Measurements from ENCODE around the gene GNG4.
"Not testable (repeated sequence)": the region's sequence is repeated elsewhere in the genome, so short reads cannot be mapped to it uniquely, and the experiment has no call there.

GNG4 gene

GRCh38 chr1:235648954-235649367 is 623 bp downstream of the GNG4 start:
- DNase-seq (ENCODE audit: low spot score): peak; percentile 33

GRCh38 chr1:235648407-235648907 is 1.1 kb downstream of the GNG4 start:
- DNase-seq (ENCODE audit: low spot score): no peak

DNA sequence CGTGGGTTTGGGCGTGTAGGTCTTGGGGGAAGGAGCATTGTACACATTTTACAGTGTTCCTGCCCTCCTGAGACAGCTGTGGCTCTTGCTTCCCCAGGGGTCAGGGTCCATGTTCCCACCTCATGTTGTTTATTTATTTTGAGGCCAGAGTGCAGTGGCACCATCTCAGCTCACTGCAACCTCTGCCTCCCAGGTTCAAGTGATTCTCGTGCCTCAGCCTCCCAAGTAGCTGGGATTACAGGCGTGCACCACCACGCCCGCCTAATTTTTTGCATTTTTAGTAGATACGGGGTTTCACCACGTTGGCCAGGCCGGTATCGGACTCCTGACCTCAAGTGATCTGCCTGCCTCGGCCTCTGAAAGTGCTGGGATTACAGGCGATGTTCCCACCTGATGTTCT is 2.0 kb downstream of the GNG4 start:
- not testable (repeated sequence) for DNase-seq (ENCODE audit: low spot score)

- DNase-seq (ENCODE audit: low spot score): no peak
These were observed 3.1 kb downstream of the GNG4 start for GRCh38 chr1:235646463-235646862.

GRCh38 chr1:235644693-235645305 is 4.8 kb downstream of the GNG4 start:
- DNase-seq (ENCODE audit: low spot score): no peak

DNA sequence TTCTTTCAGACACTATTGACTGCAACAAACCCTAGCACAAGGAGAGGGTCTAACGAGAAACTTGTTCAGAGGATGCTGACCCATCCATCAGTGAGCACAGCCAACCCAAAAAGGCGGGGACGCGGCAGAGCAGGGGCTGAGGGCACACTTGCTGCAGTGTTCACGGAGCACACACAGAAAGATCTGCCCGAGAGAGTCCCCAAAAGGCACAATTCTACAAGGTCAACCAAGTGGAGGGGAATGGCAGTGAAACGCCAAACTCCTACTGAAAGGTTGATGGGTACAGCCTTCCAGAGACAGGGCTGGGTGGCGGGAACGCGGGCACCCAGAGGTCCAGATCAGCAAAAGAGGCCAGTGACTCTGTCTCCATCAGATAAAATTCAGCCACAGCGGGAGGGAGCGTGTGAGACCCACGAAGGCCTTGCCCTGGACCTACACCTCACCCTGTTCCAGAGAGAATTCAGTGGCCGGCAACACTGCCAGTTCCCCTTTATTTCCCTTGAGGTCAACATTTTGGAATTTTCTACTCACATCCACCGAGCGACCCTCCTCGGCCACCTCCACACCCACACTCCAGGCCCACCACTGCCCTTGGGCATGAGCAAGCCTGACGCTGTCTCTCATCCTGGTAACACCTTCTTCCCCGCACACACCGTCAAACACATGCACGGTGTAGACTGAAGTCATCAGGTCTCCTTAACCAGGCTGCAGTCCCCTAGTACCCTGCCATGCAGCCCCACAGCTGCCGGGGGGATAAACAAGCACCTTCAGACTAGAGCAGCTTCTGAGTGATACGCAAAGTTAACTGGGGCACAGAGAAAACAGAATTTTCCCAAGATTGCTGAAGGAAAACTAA is 5.5 kb downstream of the GNG4 start:
- no peak for DNase-seq (ENCODE audit: low spot score)

GRCh38 chr1:235642943-235643371 is 6.6 kb downstream of the GNG4 start:
- DNase-seq (ENCODE audit: low spot score): no peak

DNA sequence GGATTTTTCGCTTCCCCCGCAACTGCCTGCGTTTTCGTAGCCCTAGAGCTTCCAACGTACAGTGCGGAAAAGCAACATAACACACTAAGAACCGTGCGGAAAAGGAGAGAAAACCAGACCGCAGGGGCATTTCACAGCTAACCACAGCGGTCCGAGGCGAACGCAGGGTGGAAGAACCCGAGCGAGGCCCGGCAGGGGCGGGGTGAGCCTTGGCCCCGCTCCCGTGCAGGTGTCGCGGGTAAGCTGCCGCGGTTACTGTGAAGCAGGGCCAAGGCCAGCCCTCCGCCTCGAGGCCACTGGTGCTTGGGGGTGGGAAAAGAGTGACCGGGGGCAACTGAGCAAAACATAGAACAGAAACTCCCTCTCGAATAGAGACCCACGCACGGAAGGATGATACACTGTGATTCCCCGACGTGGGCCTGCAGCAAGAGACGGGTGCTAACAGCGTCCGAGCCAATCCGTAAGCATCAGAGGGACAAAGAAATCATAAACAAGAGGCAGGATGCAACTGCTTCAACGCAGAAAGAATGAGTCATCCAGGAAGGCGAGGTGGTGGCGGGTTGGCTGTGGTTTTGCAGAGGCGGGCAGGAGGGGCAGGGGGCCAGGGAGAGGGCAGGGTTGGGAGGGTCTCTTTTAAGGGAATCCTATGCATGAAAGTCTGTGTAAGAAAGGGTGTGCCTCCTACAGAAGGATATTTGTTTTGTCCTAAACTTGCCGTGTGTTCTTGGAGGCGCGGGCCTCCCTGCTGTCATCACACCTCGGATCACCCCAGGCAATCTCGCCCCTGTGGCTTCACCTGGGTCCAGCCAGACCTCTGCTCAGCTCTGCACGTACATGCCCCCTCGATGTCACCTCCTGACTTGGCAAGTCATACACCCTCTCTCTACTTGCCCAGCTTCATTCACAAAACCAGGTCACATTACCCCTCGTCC is 7.3 kb downstream of the GNG4 start:
- peak; percentile 73 for DNase-seq (ENCODE audit: low spot score)

DNA sequence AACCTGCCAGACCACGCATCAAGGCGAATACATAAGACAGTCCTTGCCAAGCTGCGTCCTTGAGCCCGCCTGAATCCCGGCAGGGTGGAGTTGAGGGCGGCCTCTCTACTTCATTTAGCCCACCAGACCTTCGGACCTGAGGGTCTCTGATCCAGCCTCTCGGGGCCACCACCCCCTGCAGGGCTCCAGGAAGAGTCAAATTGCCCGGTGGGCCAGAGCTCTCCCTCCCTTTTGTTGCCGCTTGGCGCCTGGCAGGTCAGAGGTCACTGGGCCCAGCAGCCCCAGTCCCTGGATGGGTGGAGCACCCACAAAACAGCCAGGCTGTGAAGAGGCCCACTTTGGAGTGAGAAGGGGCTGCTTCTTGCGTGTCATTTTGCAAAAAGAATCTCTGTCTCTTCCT is 9.0 kb downstream of the GNG4 start:
- DNase-seq (ENCODE audit: low spot score): no peak

- DNase-seq (ENCODE audit: low spot score): no peak
These were observed 10.1 kb downstream of the GNG4 start for GRCh38 chr1:235639226-235640205.

DNA sequence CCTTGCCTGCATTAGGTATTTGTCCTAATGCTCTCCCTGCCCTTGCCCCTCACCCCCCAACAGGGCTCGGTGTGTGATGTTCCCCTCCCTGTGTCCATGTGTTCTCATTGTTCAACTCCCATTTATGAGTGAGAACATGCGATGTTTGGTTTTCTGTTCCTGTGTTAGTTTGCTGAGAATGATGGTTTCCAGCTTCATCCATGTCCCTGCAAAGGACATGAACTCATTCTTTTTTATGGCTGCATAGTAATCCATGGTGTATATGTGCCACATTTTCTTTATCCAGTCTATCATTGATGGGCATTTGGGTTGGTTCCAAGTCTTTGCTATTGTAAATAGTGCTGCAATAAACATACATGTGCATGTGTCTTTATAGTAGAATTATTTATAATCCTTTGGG is 11.0 kb downstream of the GNG4 start:
- DNase-seq (ENCODE audit: low spot score): not testable (repeated sequence)

GRCh38 chr1:235637756-235638534 is 11.6 kb downstream of the GNG4 start:
- DNase-seq (ENCODE audit: low spot score): no peak

- DNase-seq (ENCODE audit: low spot score): no peak
These were observed 13.5 kb downstream of the GNG4 start for GRCh38 chr1:235635938-235636662.

DNA sequence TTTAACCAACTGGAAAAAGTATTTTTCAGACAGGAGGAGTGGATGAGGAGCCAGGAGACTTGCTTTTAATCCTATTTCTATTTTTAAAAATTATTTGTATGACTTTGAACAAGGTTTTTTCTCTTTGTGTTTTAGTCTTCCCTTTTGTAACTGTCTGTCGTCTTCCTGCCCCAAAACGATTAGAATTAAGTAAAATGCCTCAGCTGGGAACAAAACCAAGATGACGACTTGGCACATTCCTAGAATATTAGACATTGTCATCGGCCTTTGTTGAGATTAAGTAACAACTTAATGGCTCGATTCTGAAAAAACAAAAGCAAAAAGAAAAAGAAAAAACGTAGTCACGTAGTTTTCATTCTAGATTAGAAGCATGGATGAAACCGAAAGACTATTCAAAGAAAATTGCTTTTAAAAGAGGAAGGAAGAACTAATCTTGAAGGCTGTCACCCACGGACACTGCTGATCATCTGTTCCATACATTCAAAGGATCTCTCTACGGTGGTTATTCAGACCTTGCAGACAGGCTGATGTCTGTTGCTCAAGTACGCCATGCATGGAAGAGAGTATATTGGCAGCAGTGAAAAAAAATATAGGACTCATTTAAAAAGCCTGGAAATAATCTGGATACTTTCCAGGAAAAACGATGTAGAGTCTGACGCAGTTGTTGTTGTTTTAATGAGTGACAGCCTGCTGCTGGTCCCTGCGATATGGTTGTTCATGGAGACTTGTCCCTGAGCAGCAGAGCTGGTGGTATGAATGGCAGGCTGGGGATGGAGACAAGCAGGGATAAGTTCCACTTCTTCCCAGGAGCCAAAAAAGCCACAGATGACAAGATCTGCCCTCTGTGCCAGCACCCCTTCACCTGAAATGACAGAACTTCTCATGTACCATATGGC is 16.8 kb downstream of the GNG4 start:
- peak; percentile 60 for DNase-seq (ENCODE audit: low spot score)

- DNase-seq (ENCODE audit: low spot score): no peak
These were observed 17.8 kb downstream of the GNG4 start for GRCh38 chr1:235631816-235632215.

DNA sequence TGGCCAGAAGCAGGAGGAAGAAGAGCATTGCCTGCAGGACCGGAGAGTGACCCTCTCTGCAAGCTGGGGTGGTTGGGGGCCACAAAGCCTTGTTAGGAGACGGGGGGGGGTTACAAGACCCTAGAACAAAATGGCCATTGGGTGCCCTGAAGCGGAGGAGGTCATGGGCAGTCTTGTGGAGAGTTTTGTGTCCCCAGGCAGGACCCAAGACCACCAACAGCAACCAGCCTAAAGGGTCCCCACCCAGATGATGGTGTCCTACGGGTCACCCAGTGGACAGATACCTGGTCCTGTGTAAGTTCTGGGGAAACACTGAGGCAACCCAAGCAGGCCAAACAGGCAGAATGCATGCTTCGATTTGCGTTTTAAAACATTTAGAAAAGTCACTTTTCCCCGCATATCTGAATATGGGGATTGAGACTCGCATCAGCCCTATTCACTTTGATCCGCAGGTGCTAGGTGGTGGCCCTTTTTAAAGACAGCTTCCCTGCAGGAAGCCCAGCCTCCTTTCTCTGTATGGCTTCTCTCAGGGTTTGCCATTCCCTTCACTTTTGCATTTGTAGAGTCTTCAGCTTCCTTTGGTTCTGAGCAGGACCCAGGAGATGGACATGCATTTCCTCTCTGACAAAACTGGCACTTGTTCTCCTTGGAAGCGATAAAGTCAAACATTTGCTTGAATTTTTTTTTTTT is 21.1 kb downstream of the GNG4 start:
- DNase-seq (ENCODE audit: low spot score): no peak

DNA sequence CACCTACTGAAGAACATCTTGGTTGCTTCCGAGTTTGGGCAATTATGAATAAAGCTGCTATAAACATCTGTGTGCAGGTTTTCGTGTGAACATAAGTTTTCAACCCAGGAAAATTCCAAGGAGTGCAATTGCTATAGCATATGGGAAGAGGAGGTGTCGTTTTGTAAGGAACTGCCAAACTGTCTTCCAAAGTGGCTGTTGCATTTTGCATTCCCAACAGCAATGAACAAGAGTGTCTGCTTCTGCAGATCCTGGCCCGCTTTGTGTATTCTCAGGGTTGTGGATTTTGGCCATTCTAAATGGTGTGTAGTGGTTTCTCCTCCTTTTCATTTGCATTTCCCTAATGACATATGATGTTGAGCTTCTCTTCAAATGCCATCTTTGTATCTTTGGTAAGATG is 23.8 kb downstream of the GNG4 start:
- DNase-seq (ENCODE audit: low spot score): no peak

DNA sequence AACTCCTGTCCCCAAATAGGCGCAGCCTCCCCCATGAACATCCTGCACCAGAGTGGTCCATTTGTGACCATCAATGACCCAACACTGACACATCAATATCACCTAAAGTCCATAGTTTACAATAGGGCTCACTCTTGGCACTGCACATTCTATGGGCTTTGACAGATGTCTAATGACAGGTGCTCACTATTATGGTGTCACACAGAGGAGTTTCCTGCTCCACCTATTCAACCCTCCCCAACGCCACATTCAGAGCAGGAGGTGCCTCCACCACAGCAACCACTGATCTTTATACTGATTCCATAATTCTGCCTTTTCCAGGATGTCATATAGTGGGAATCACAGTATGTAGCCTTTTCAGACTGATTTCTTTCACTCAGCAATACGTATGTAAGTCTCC is 24.2 kb downstream of the GNG4 start:
- DNase-seq (ENCODE audit: low spot score): no peak
